Suprapubic skin (tissue), 4 donors: ENCODE data around the gene DNAJC10.
"Not testable (repeated sequence)": the region's sequence is repeated elsewhere in the genome, so short reads cannot be mapped to it uniquely, and the experiment has no call there.

ENCODE experiments used
- EP300 ChIP-seq: sonication (generic); formaldehyde crosslinking; IDR thresholded peaks from one replicate; pipeline ENCODE4 v1.6.1; 2017; ENCODE audit warnings: antibody characterized with exemption
- POLR2A ChIP-seq, 2 donors: fragments of 450-650 bp; IDR thresholded peaks; one replicate each; pipeline ENCODE4 v1.6.1; 2017; ENCODE audit warnings: antibody characterized with exemption in 2 of 2, mild to moderate bottlenecking in 2 of 2, moderate library complexity in 2 of 2
- POLR2AphosphoS5 ChIP-seq, 3 donors: sonication (generic); formaldehyde crosslinking; IDR thresholded peaks; one replicate each; pipeline ENCODE4 v1.6.1; 2017; ENCODE audit warnings: antibody characterized with exemption in 3 of 3
- TF ChIP-seq, protein P1 (sequence below), 2 donors: fragments of 200-600 bp in 1 of 2; fragments of 450-650 bp in 1 of 2; sonication (generic) in 1 of 2; IDR thresholded peaks; one replicate each; pipeline ENCODE4 v1.5.1; 2016 to 2019; ENCODE audit warnings: antibody characterized with exemption in 2 of 2, mild to moderate bottlenecking in 1 of 2, moderate library complexity in 1 of 2

DNA sequence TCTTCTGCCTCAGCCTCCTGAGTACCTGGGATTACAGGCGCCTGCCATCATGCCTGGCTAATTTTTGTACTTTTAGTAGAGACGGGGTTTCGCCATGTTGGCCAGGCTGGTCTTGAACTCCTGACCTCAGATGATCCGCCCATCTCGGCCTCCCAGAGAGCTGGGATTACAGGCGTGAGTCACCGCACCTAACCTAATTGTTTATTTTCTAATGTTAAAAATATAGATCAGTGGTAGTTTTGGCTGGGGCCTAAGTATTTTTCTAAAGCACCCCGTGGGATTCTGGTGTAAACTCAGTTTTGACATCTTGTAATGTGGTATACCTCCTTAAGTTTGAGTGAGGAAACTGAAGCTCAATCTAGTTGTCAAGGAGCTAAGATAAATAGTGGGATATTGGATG lies 20.8 kb downstream of the DNAJC10 start:
- not testable (repeated sequence) for TF ChIP-seq POLR2AphosphoS5 (IDR thresholded peaks at IDR 0.05); POLR2A (IDR thresholded peaks at IDR 0.05); EP300
- TF ChIP-seq, protein P1, sequence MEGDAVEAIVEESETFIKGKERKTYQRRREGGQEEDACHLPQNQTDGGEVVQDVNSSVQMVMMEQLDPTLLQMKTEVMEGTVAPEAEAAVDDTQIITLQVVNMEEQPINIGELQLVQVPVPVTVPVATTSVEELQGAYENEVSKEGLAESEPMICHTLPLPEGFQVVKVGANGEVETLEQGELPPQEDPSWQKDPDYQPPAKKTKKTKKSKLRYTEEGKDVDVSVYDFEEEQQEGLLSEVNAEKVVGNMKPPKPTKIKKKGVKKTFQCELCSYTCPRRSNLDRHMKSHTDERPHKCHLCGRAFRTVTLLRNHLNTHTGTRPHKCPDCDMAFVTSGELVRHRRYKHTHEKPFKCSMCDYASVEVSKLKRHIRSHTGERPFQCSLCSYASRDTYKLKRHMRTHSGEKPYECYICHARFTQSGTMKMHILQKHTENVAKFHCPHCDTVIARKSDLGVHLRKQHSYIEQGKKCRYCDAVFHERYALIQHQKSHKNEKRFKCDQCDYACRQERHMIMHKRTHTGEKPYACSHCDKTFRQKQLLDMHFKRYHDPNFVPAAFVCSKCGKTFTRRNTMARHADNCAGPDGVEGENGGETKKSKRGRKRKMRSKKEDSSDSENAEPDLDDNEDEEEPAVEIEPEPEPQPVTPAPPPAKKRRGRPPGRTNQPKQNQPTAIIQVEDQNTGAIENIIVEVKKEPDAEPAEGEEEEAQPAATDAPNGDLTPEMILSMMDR (IDR thresholded peaks at IDR 0.05), result not testable (repeated sequence)
